Sigmoid colon (tissue), 4 donors: Measurements from ENCODE around the gene ENTHD1.

Experiments used
- EP300 ChIP-seq, 4 donors: sonication (generic); formaldehyde crosslinking; IDR thresholded peaks; one replicate each; pipeline ENCODE4 v1.6.1; 2017; ENCODE audit warnings: antibody characterized with exemption in 4 of 4
- POLR2A ChIP-seq, 2 donors: fragments of 450-650 bp; IDR thresholded peaks; one replicate each; pipeline ENCODE4 v1.6.1; 2016; ENCODE audit warnings: antibody characterized with exemption in 2 of 2, mild to moderate bottlenecking in 2 of 2, moderate library complexity in 2 of 2
- POLR2AphosphoS5 ChIP-seq, 4 donors: sonication (generic); formaldehyde crosslinking; IDR thresholded peaks; one replicate each; pipeline ENCODE4 v1.6.1; 2017; ENCODE audit warnings: antibody characterized with exemption in 4 of 4
- TF ChIP-seq, protein P1 (sequence below), 4 experiments: fragments of 450-650 bp in 3 of 4; fragments of 200-600 bp in 1 of 4; IDR thresholded peaks; one replicate each; pipeline ENCODE4 v1.5.1; 2016 to 2019; ENCODE audit warnings: antibody characterized with exemption in 4 of 4, mild to moderate bottlenecking in 3 of 4, moderate library complexity in 2 of 4

GRCh38 chr22:39719559-39720450 is 173.8 kb downstream of the ENTHD1 start:
- TF ChIP-seq EP300 (IDR thresholded peaks at IDR 0.05) = no peak
- TF ChIP-seq, protein P1, sequence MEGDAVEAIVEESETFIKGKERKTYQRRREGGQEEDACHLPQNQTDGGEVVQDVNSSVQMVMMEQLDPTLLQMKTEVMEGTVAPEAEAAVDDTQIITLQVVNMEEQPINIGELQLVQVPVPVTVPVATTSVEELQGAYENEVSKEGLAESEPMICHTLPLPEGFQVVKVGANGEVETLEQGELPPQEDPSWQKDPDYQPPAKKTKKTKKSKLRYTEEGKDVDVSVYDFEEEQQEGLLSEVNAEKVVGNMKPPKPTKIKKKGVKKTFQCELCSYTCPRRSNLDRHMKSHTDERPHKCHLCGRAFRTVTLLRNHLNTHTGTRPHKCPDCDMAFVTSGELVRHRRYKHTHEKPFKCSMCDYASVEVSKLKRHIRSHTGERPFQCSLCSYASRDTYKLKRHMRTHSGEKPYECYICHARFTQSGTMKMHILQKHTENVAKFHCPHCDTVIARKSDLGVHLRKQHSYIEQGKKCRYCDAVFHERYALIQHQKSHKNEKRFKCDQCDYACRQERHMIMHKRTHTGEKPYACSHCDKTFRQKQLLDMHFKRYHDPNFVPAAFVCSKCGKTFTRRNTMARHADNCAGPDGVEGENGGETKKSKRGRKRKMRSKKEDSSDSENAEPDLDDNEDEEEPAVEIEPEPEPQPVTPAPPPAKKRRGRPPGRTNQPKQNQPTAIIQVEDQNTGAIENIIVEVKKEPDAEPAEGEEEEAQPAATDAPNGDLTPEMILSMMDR (IDR thresholded peaks at IDR 0.05) = no peak
- no peak for TF ChIP-seq POLR2A (IDR thresholded peaks at IDR 0.05)
- no peak for TF ChIP-seq POLR2AphosphoS5 (IDR thresholded peaks at IDR 0.05)
